ENCODE measurements around the gene FCAMR. TPM values are rescaled to one million over a fixed set of nuclear protein-coding genes. Genes with fewer than 3 reads are reported as not detected.
A peak's percentile ranks its signal among the peaks of the same experiment; 100 is the strongest.
"Not testable (repeated sequence)": the region's sequence is repeated elsewhere in the genome, so short reads cannot be mapped to it uniquely, and the experiment has no call there.

FCAMR gene
- total RNA-seq, 2 experiments from 2014 or later: not detected

GRCh38 chr1:206930210-206930798, 40.0 kb downstream of the FCAMR start:
- peak overlapping the region; percentile 32 for H3K4me3 Mint-ChIP-seq
- intact Hi-C loops (cut with DNase I, micrococcal nuclease): loop anchor here in 1 of 2 experiments (5.0 kb wide), 1 partner anchor 572 kb away; no protein-coding TSS in a partner anchor
- peak; percentile 59 for DNase-seq
- H3K27ac Mint-ChIP-seq: peak overlapping the region; percentile 84
- H3K27me3 Mint-ChIP-seq: no peaks in the 10 kb centered on the region
- CTCF ChIA-PET: interaction anchor here (1.1 to 12.7 kb wide), 6 partner anchors 12 to 196 kb away, joined by 3 to 200 read pairs (median 12); partner anchors contain the start of gene FCMR
- H3K4me1 Mint-ChIP-seq: peaks cover 46% of the 10 kb centered on the region
- H3K36me3 Mint-ChIP-seq (ENCODE audit: low read depth): no peaks in the 10 kb centered on the region
- H3K9me3 Mint-ChIP-seq (ENCODE audit: low read depth): no peaks in the 10 kb centered on the region
- ATAC-seq: peak; percentile 47
- POLR2A ChIA-PET: interaction anchor here (0.5 kb wide), 1 partner anchor 10 kb away, joined by 7 read pairs; no protein-coding TSS in a partner anchor

DNA sequence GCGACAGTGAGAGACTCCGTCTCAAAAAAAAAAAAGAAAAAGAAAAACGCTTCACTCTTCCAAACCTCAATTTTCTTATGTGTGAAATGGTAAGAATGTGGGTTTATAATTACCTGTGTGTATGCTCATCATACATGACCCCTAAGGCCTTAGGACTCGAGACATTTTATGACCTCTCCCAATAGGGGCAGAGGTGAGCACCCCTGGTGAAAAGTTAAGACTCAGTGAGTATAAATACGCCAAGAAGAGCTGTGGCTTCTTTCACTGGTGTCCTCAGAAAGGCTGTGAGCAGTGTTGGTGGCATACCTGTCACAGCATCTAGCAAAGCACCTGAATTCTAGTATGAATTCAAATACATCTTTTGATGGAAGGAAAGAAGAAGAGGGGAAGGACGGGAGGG, 40.7 kb downstream of the FCAMR start:
- no peaks in the 10 kb centered on the region for H3K9me3 Mint-ChIP-seq (ENCODE audit: low read depth)
- no peak overlapping the region for H3K4me3 Mint-ChIP-seq
- peaks cover 46% of the 10 kb centered on the region for H3K4me1 Mint-ChIP-seq
- H3K27me3 Mint-ChIP-seq: no peaks in the 10 kb centered on the region
- ChIA-PET POLR2A (no interaction called here), CTCF (interaction anchor here (12.7 kb wide), 1 partner anchor 12 kb away, joined by 200 read pairs; the partner anchor contains the start of gene FCMR)
- no peaks in the 10 kb centered on the region for H3K36me3 Mint-ChIP-seq (ENCODE audit: low read depth)
- ATAC-seq (no peak), DNase-seq (no peak)
- H3K27ac Mint-ChIP-seq: peak overlapping the region; percentile 67
- intact Hi-C loops (cut with DNase I, micrococcal nuclease): loop anchor here in 1 of 2 experiments (10.0 kb wide), 1 partner anchor 395 kb away; the partner anchor contains the start of gene CD55

DNA sequence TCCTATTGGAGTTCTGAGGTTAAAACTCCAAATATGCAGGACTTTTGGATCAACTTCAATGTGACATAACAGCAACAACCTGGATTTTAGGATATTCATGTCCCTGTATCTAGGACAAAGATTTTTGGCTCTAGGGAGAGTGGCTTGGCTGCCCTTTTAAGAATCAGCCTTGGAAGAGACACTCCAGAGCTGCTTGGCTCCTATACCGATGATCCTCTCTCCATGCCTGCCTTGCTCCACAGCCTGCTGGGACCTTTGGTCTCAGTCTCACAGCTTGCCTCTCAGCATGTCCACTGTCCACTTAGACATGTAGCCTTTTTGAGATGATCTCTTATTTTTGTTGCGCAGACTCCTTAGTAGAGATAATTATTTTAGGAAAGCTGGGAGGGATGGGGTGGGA, 44.0 kb downstream of the FCAMR start:
- no peaks in the 10 kb centered on the region for H3K27me3 Mint-ChIP-seq
- peak overlapping the region; percentile 20 for H3K27ac Mint-ChIP-seq
- POLR2A ChIA-PET: no interaction called here
- no peaks in the 10 kb centered on the region for H3K9me3 Mint-ChIP-seq (ENCODE audit: low read depth)
- DNase-seq: no peak
- CTCF ChIA-PET: interaction anchor here (0.8 to 12.7 kb wide), 7 partner anchors 9 to 314 kb away, joined by 3 to 200 read pairs (median 4); partner anchors contain the start of genes EIF2D and FCMR
- intact Hi-C loops (cut with DNase I, micrococcal nuclease): loop anchor here in 1 of 2 experiments (10.0 kb wide), 1 partner anchor 399 kb away; the partner anchor contains the start of gene CD55
- H3K4me3 Mint-ChIP-seq: no peak overlapping the region
- no peaks in the 10 kb centered on the region for H3K36me3 Mint-ChIP-seq (ENCODE audit: low read depth)
- ATAC-seq: no peak
- peaks cover 30% of the 10 kb centered on the region for H3K4me1 Mint-ChIP-seq

DNA sequence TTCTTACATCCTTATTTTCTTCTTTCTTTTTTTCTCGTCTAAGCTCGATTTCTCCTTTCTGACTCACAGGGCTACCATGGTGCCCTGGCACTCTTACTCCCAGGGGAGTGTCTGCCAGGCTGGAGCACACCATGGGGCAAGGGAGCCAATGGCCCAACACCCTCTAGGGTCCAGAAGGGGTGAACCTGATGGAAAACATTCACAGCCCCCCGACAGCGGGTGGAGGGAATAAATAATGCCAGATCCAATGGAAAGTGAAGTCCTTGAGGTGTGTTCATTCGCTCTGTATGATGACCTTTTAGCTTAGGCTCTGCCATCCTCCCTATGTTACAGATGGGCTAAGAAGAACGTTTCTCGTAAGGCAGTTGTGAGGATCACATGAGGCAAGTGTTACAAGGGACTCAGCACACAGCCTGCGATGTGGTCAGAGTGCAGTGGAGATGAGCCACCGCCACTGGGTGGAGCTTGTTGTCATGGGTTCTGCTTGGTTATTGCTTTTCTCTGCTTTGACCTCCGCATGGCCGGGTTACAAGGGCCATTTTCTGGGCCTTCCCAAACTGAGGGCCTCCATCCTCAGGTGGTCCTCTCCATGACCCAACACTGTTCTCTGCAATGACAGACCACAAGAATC, 45.0 kb downstream of the FCAMR start:
- DNase-seq (peak; percentile 83), ATAC-seq (peak; percentile 58)
- intact Hi-C loops (cut with DNase I, micrococcal nuclease): loop anchor here in 1 of 2 experiments (10.0 kb wide), 1 partner anchor 400 kb away; the partner anchor contains the start of gene CD55
- Mint-ChIP-seq H3K27ac (no peak overlapping the region), H3K4me1 (peaks cover 28% of the 10 kb centered on the region), H3K9me3 (ENCODE audit: low read depth) (no peaks in the 10 kb centered on the region), H3K36me3 (ENCODE audit: low read depth) (peaks cover 6% of the 10 kb centered on the region), H3K4me3 (no peak overlapping the region), H3K27me3 (no peaks in the 10 kb centered on the region)
- POLR2A ChIA-PET: interaction anchor here (0.6 to 1.0 kb wide), 3 partner anchors 20 to 410 kb away, joined by 3 to 4 read pairs (median 3); no protein-coding TSS in a partner anchor
- CTCF ChIA-PET: interaction anchor here (0.5 to 12.7 kb wide), 14 partner anchors 8 to 313 kb away, joined by 3 to 200 read pairs (median 3); partner anchors contain the start of genes EIF2D and FCMR

GRCh38 chr1:206924592-206925105, 45.6 kb downstream of the FCAMR start:
- ATAC-seq (peak; percentile 0), DNase-seq (peak; percentile 59)
- Mint-ChIP-seq H3K4me1 (peaks cover 26% of the 10 kb centered on the region), H3K27ac (no peak overlapping the region), H3K4me3 (no peak overlapping the region), H3K27me3 (no peaks in the 10 kb centered on the region), H3K36me3 (ENCODE audit: low read depth) (peaks cover 10% of the 10 kb centered on the region), H3K9me3 (ENCODE audit: low read depth) (no peaks in the 10 kb centered on the region)
- POLR2A ChIA-PET: interaction anchor here (0.7 to 1.0 kb wide), 2 partner anchors 19 to 183 kb away, joined by 3 to 4 read pairs; no protein-coding TSS in a partner anchor
- intact Hi-C loops (cut with DNase I, micrococcal nuclease): loop anchor here in 1 of 2 experiments (10.0 kb wide), 1 partner anchor 400 kb away; the partner anchor contains the start of gene CD55
- CTCF ChIA-PET: interaction anchor here (0.5 to 12.7 kb wide), 14 partner anchors 7 to 312 kb away, joined by 3 to 200 read pairs (median 3); partner anchors contain the start of genes EIF2D and FCMR

GRCh38 chr1:206923961-206924557, 46.2 kb downstream of the FCAMR start:
- peaks cover 26% of the 10 kb centered on the region for H3K4me1 Mint-ChIP-seq
- H3K9me3 Mint-ChIP-seq (ENCODE audit: low read depth); DNase-seq; H3K4me3 Mint-ChIP-seq; ATAC-seq; H3K27me3 Mint-ChIP-seq; H3K27ac Mint-ChIP-seq; POLR2A ChIA-PET: not testable (repeated sequence)
- H3K36me3 Mint-ChIP-seq (ENCODE audit: low read depth): peaks cover 12% of the 10 kb centered on the region
- CTCF ChIA-PET: interaction anchor here (1.3 to 12.7 kb wide), 4 partner anchors 7 to 259 kb away, joined by 3 to 200 read pairs (median 34); partner anchors contain the start of gene FCMR
- intact Hi-C loops (cut with DNase I, micrococcal nuclease): loop anchor here in 1 of 2 experiments (10.0 kb wide), 1 partner anchor 401 kb away; the partner anchor contains the start of gene CD55

DNA sequence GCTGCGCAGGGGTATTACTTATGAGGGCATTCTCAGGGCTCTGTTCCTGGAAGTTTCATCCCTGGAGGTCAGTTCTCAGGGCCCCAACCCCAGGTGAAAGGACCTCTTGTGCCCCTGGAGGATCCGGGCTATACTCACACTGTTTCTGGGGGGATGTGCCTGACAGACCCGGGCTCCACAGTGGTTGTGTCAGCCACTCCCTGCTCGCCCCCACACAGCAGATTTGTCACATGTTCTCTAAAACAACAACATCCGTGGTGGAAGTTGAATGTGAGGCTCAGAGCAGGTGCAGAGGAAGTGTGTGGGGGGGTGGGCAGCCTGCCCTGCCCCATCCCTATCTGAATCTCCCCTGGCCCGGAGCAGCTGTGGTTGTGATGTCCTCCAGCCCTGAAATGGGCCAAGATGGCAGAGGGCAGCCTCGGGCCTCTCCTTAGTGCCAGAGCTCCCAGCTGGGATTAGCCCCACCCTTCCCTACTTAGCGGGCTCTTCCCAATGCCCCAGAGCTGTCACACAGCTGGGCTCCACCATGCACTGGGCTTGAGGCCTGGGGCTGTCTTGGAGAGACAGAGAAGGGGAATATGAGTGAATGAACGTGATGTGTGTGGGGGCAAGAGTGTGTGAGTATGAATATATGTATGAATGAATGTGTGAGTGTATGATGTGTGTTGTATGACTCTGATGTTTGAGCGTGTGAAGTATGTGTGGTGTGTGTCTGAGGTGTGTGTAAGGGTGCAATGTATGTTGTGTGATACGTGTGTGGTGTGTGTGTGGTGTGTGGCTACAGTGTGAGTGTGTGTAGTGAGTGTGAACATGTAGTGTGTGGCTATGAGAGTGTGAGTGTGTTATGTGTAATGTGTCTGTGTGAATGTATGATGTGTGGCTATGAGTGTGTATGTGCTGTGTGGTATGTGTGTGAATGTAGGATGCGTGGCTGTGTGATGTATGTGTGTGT, 47.0 kb downstream of the FCAMR start:
- intact Hi-C loops (cut with DNase I, micrococcal nuclease): loop anchor here in 1 of 2 experiments (10.0 kb wide), 1 partner anchor 402 kb away; the partner anchor contains the start of gene CD55
- Mint-ChIP-seq H3K36me3 (ENCODE audit: low read depth) (peaks cover 13% of the 10 kb centered on the region), H3K4me3 (no peak overlapping the region), H3K27ac (no peak overlapping the region), H3K9me3 (ENCODE audit: low read depth) (no peaks in the 10 kb centered on the region), H3K4me1 (peaks cover 30% of the 10 kb centered on the region), H3K27me3 (no peaks in the 10 kb centered on the region)
- ChIA-PET POLR2A (no interaction called here), CTCF (interaction anchor here (1.3 to 12.9 kb wide), 8 partner anchors 7 to 198 kb away, joined by 3 to 200 read pairs (median 16); no protein-coding TSS in a partner anchor)
- peak; percentile 84 for DNase-seq
- peak; percentile 62 for ATAC-seq

DNA sequence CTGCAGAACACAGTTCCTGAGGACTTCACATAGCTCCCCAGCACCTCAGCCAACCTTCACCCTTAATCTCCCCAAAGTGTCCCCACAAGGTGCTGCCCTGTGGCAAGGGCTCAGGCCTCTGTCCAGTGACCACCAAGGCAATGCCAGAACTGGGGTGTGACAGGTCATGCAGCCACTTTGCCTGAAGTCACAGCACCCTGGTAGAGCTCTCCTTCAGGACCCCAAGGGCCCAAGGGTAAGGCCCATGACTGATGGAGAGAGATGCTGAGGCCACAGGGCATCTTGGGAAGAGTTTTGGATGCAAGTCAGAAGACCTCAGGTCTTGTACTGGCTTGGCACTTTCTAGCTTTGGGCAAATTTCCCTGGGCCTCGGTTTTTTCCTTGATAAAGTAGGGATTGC, 47.7 kb downstream of the FCAMR start:
- Mint-ChIP-seq H3K4me1 (peaks cover 31% of the 10 kb centered on the region), H3K9me3 (ENCODE audit: low read depth) (no peaks in the 10 kb centered on the region), H3K4me3 (no peak overlapping the region), H3K27me3 (no peaks in the 10 kb centered on the region), H3K27ac (no peak overlapping the region), H3K36me3 (ENCODE audit: low read depth) (peaks cover 19% of the 10 kb centered on the region)
- ATAC-seq (no peak), DNase-seq (peak; percentile 32)
- ChIA-PET CTCF (interaction anchor here (0.5 to 12.9 kb wide), 15 partner anchors 8 to 575 kb away, joined by 3 to 306 read pairs (median 4); partner anchors contain the start of genes EIF2D and IL20), POLR2A (no interaction called here)
- intact Hi-C loops (cut with DNase I, micrococcal nuclease): loop anchor here in 1 of 2 experiments (10.0 kb wide), 1 partner anchor 402 kb away; the partner anchor contains the start of gene CD55

- intact Hi-C loops (cut with DNase I, micrococcal nuclease): loop anchor here in 1 of 2 experiments (10.0 kb wide), 1 partner anchor 403 kb away; the partner anchor contains the start of gene CD55
- H3K4me3 Mint-ChIP-seq: no peak within 1 kb of the TSS
- H3K9me3 Mint-ChIP-seq (ENCODE audit: low read depth): no peaks in the 10 kb centered on the region
- ChIA-PET CTCF (interaction anchor here (0.6 to 12.9 kb wide), 24 partner anchors 9 to 576 kb away, joined by 3 to 306 read pairs (median 3); partner anchors contain the start of genes EIF2D, IL20 and PFKFB2), POLR2A (interaction anchor here (1.5 kb wide), 1 partner anchor 25 kb away, joined by 4 read pairs; the partner anchor contains the start of gene IL24)
- H3K4me1 Mint-ChIP-seq: peaks cover 34% of the 10 kb centered on the region
- peak; percentile 50 for DNase-seq
- peaks cover 22% of the 10 kb centered on the region for H3K36me3 Mint-ChIP-seq (ENCODE audit: low read depth)
- H3K27ac Mint-ChIP-seq: no peak within 1 kb of the TSS
- H3K27me3 Mint-ChIP-seq: no peaks in the 10 kb centered on the region
- ATAC-seq: peak; percentile 10
Observed at GRCh38 chr1:206921772-206922265, 48.4 kb downstream of the FCAMR start, which contains the start of gene FCMR. Gene FCMR, minus strand, starts transcription at chr1:206921941. Its CDS starts 87 bp downstream, at chr1:206921854.

Data from activated CD4-positive, alpha-beta T cell treated with anti-CD3 and anti-CD28 coated beads for 36 hours (primary cell).